Esophagus muscularis mucosa (tissue), 4 donors: ENCODE measurements around the gene JAKMIP1. TPM values are rescaled to one million over a fixed set of nuclear protein-coding genes. Genes with fewer than 3 reads are reported as not detected.

Experiments
- DNase-seq: peaks from one replicate; pipeline ENCODE4 v3.0.0-alpha.2; 2017; ENCODE audit errors: extremely low spot score
- H3K27ac ChIP-seq, 4 donors: fragments of 200-600 bp; sonication (generic); replicated peaks in 1 of 4; 1 replicate in 3 of 4; 2 replicates in 1 of 4; pipeline ENCODE4 v1.5.1; 2016 to 2019; ENCODE audit warnings: mild to moderate bottlenecking in 1 of 4
- H3K27me3 ChIP-seq, 4 donors: fragments of 200-600 bp; sonication (generic); one replicate each; pipeline versions ENCODE4 v1.5.1 to v1.6.0; 2016 to 2019
- H3K36me3 ChIP-seq, 4 donors: fragments of 200-600 bp; sonication (generic); one replicate each; pipeline ENCODE4 v1.5.1; 2016 to 2019
- H3K4me1 ChIP-seq, 4 donors: fragments of 200-600 bp; sonication (generic); one replicate each; pipeline ENCODE4 v1.5.1; 2016 to 2019
- H3K4me3 ChIP-seq, 4 donors: fragments of 200-600 bp; sonication (generic); 1 replicate in 2 of 4; 2 replicates in 2 of 4; pipeline ENCODE4 v1.5.1; 2016 to 2019; ENCODE audit warnings: mild to moderate bottlenecking in 4 of 4, moderate library complexity in 1 of 4
- H3K9me3 ChIP-seq, 4 donors: fragments of 200-600 bp; sonication (generic); 1 replicate in 3 of 4; 2 replicates in 1 of 4; pipeline ENCODE4 v1.5.1; 2016 to 2019
- CTCF ChIP-seq, 3 experiments: fragments of 200-600 bp in 2 of 3; fragments of 450-650 bp in 1 of 3; sonication (generic) in 2 of 3; IDR thresholded peaks; one replicate each; pipeline ENCODE4 v1.5.1; 2017 to 2019; ENCODE audit warnings: antibody characterized with exemption in 3 of 3, mild to moderate bottlenecking in 2 of 3, moderate library complexity in 1 of 3
- EP300 ChIP-seq: sonication (generic); formaldehyde crosslinking; IDR thresholded peaks from one replicate; pipeline ENCODE4 v1.6.1; 2017; ENCODE audit warnings: antibody characterized with exemption
- POLR2A ChIP-seq: fragments of 450-650 bp; IDR thresholded peaks from one replicate; pipeline ENCODE4 v1.6.1; 2017; ENCODE audit warnings: antibody characterized with exemption, moderate library complexity, mild to moderate bottlenecking, low read depth
- POLR2AphosphoS5 ChIP-seq, 2 donors: sonication (generic); formaldehyde crosslinking; IDR thresholded peaks; one replicate each; pipeline ENCODE4 v1.6.1; 2017; ENCODE audit warnings: antibody characterized with exemption in 2 of 2
- WGBS: methylation state at CpG from one replicate; pipeline ENCODE4 v1.1.5; 2018; 5-methylcytosine and 5-hydroxymethylcytosine counted together
- intact Hi-C: fragments of 100-400 bp; cut with DNase I; formaldehyde crosslinking; loops from one replicate; pipeline ENCODE4 v1.15.1; 2023
- total RNA-seq, 4 donors: library from RNA; depleted of rRNA; stranded (reverse); fragments of >200 nt; gene quantifications; one replicate each; pipeline versions ENCODE4 v1.1.0 to v1.2.1, GENCODE V29; 2016

JAKMIP1 gene
- total RNA-seq, 4 donors from 2014 or later: 0.57 to 2.8 (median 0.91) TPM

- TF ChIP-seq POLR2A (no peak), CTCF (IDR thresholded peaks at IDR 0.05) (no peak), POLR2AphosphoS5 (IDR thresholded peaks at IDR 0.05) (no peak), EP300 (no peak)
- Histone ChIP-seq H3K27me3 (peaks cover 0 to 15% (median 0%) of the 10 kb centered on the region in 4 donors), H3K4me1 (no peaks in the 10 kb centered on the region), H3K27ac (no peak overlapping the region), H3K4me3 (no peak overlapping the region), H3K9me3 (no peaks in the 10 kb centered on the region), H3K36me3 (no peaks in the 10 kb centered on the region)
- DNase-seq: no peak
- 90% methylated on average over 18 of the region's 18 CpGs for WGBS
- intact Hi-C loops: no loop called here
Observed at GRCh38 chr4:6121276-6121850, 79.0 kb downstream of the JAKMIP1 start.

GRCh38 chr4:6120361-6120760 is 80.0 kb downstream of the JAKMIP1 start:
- 64% methylated on average over 6 of the region's 6 CpGs for WGBS
- intact Hi-C loops: no loop called here
- H3K36me3 ChIP-seq: no peaks in the 10 kb centered on the region
- H3K9me3 ChIP-seq: no peaks in the 10 kb centered on the region
- H3K4me1 ChIP-seq: no peaks in the 10 kb centered on the region
- TF ChIP-seq POLR2A: no peak
- no peak for TF ChIP-seq EP300
- no peak for TF ChIP-seq CTCF (IDR thresholded peaks at IDR 0.05)
- TF ChIP-seq POLR2AphosphoS5 (IDR thresholded peaks at IDR 0.05): no peak
- DNase-seq: no peak
- H3K27me3 ChIP-seq: peaks cover 0 to 23% (median 0%) of the 10 kb centered on the region in 4 donors
- no peak overlapping the region for H3K4me3 ChIP-seq
- no peak overlapping the region for H3K27ac ChIP-seq

- Histone ChIP-seq H3K4me3 (no peak overlapping the region), H3K27me3 (peaks cover 0 to 23% (median 0%) of the 10 kb centered on the region in 4 donors), H3K4me1 (no peaks in the 10 kb centered on the region), H3K36me3 (no peaks in the 10 kb centered on the region), H3K27ac (no peak overlapping the region), H3K9me3 (no peaks in the 10 kb centered on the region)
- no peak for DNase-seq
- intact Hi-C loops: no loop called here
- 68% methylated on average over 5 of the region's 5 CpGs for WGBS
- TF ChIP-seq POLR2A (no peak), EP300 (no peak), POLR2AphosphoS5 (IDR thresholded peaks at IDR 0.05) (no peak), CTCF (IDR thresholded peaks at IDR 0.05) (no peak)
Observed at GRCh38 chr4:6119507-6120020, 80.8 kb downstream of the JAKMIP1 start.

- TF ChIP-seq EP300 (no peak), CTCF (IDR thresholded peaks at IDR 0.05) (no peak), POLR2A (no peak), POLR2AphosphoS5 (IDR thresholded peaks at IDR 0.05) (no peak)
- DNase-seq: no peak
- WGBS: 83% methylated on average over 5 of the region's 7 CpGs
- Histone ChIP-seq H3K27me3 (peaks cover 0 to 36% (median 0%) of the 10 kb centered on the region in 4 donors), H3K36me3 (no peaks in the 10 kb centered on the region), H3K9me3 (no peaks in the 10 kb centered on the region), H3K4me1 (no peaks in the 10 kb centered on the region), H3K27ac (no peak overlapping the region), H3K4me3 (no peak overlapping the region)
- intact Hi-C loops: no loop called here
Observed at GRCh38 chr4:6118201-6118600, 82.1 kb downstream of the JAKMIP1 start.
